ENCODE data around the gene ZDHHC9.
A peak's percentile ranks its signal among the peaks of the same experiment; 100 is the strongest.

ZDHHC9 gene

GRCh38 chrX:129823115-129823514, 20.6 kb downstream of the ZDHHC9 start:
- DNase-seq (ENCODE audit: low spot score) = peak; percentile 64

GRCh38 chrX:129818123-129818522, 25.6 kb downstream of the ZDHHC9 start:
- DNase-seq (ENCODE audit: low spot score) = no peak

- no peak for DNase-seq (ENCODE audit: low spot score)
These were observed 29.9 kb downstream of the ZDHHC9 start for GRCh38 chrX:129813662-129814368.

GRCh38 chrX:129808829-129809796, 34.6 kb downstream of the ZDHHC9 start:
- peak; percentile 10 for DNase-seq (ENCODE audit: low spot score)

GRCh38 chrX:129808158-129808828, 35.4 kb downstream of the ZDHHC9 start:
- DNase-seq (ENCODE audit: low spot score) = no peak

GRCh38 chrX:129804806-129805205, 38.9 kb downstream of the ZDHHC9 start:
- no peak for DNase-seq (ENCODE audit: low spot score)

- no peak for DNase-seq (ENCODE audit: low spot score)
These were observed 40.8 kb downstream of the ZDHHC9 start for GRCh38 chrX:129802863-129803262.

- DNase-seq (ENCODE audit: low spot score) = no peak
These were observed 43.5 kb downstream of the ZDHHC9 start for GRCh38 chrX:129800186-129800585.

GRCh38 chrX:129798888-129799287, 44.8 kb downstream of the ZDHHC9 start:
- no peak for DNase-seq (ENCODE audit: low spot score)

GRCh38 chrX:129798456-129798855, 45.2 kb downstream of the ZDHHC9 start:
- no peak for DNase-seq (ENCODE audit: low spot score)

GRCh38 chrX:129797251-129797906, 46.3 kb downstream of the ZDHHC9 start:
- no peak for DNase-seq (ENCODE audit: low spot score)

GRCh38 chrX:129795584-129795983, 48.1 kb downstream of the ZDHHC9 start:
- DNase-seq (ENCODE audit: low spot score) = no peak

GRCh38 chrX:129793604-129794191, 50.0 kb downstream of the ZDHHC9 start:
- no peak for DNase-seq (ENCODE audit: low spot score)

GRCh38 chrX:129792586-129793291, 50.9 kb downstream of the ZDHHC9 start:
- DNase-seq (ENCODE audit: low spot score) = no peak

- DNase-seq (ENCODE audit: low spot score) = no peak
These were observed 51.6 kb downstream of the ZDHHC9 start for GRCh38 chrX:129791961-129792570.

GRCh38 chrX:129791336-129791735, 52.4 kb downstream of the ZDHHC9 start:
- DNase-seq (ENCODE audit: low spot score) = no peak

GRCh38 chrX:129790808-129791207, 52.9 kb downstream of the ZDHHC9 start:
- no peak for DNase-seq (ENCODE audit: low spot score)

GRCh38 chrX:129790146-129790545, 53.5 kb downstream of the ZDHHC9 start:
- no peak for DNase-seq (ENCODE audit: low spot score)

- no peak for DNase-seq (ENCODE audit: low spot score)
These were observed 55.2 kb downstream of the ZDHHC9 start for GRCh38 chrX:129788527-129788926.

GRCh38 chrX:129787336-129788055, 56.2 kb downstream of the ZDHHC9 start:
- no peak for DNase-seq (ENCODE audit: low spot score)

Data from CD4-positive, alpha-beta T cell treated with Interleukin-15 for 4 hours (primary cell).